HG03460 (cell line): ENCODE results near the gene SDK1.
"Not testable (repeated sequence)": the region's sequence is repeated elsewhere in the genome, so short reads cannot be mapped to it uniquely, and the experiment has no call there.

ENCODE experiments used
- ATAC-seq: cut with Tn5 transposase; IDR thresholded peaks from one replicate; pipeline ENCODE4 v1.9.1; 2021; ENCODE audit not compliant: unreplicated experiment

Gene SDK1

GRCh38 chr7:3899559-3899991, 598.5 kb downstream of the SDK1 start:
- no peak for ATAC-seq

GRCh38 chr7:3908153-3908552, 607.1 kb downstream of the SDK1 start:
- no peak for ATAC-seq

GRCh38 chr7:3909128-3909527, 608.1 kb downstream of the SDK1 start:
- no peak for ATAC-seq

GRCh38 chr7:3910054-3910453, 609.0 kb downstream of the SDK1 start:
- ATAC-seq = no peak

- no peak for ATAC-seq
These were observed 610.6 kb downstream of the SDK1 start for GRCh38 chr7:3911685-3912084.

- no peak for ATAC-seq
These were observed 611.2 kb downstream of the SDK1 start for GRCh38 chr7:3912291-3912690.

GRCh38 chr7:3914051-3914775, 613.2 kb downstream of the SDK1 start:
- ATAC-seq = no peak

- ATAC-seq = no peak
These were observed 614.4 kb downstream of the SDK1 start for GRCh38 chr7:3915337-3915878.

GRCh38 chr7:3916146-3916545, 615.1 kb downstream of the SDK1 start:
- ATAC-seq = no peak

- ATAC-seq = no peak
These were observed 616.4 kb downstream of the SDK1 start for GRCh38 chr7:3917436-3917835.

GRCh38 chr7:3918576-3918975, 617.5 kb downstream of the SDK1 start:
- no peak for ATAC-seq

- no peak for ATAC-seq
These were observed 621.2 kb downstream of the SDK1 start for GRCh38 chr7:3922175-3922635.

- ATAC-seq = no peak
These were observed 622.4 kb downstream of the SDK1 start for GRCh38 chr7:3923307-3923918.

- no peak for ATAC-seq
These were observed 623.2 kb downstream of the SDK1 start for GRCh38 chr7:3924277-3924676.

GRCh38 chr7:3927446-3928110, 626.5 kb downstream of the SDK1 start:
- no peak for ATAC-seq

GRCh38 chr7:3928727-3929515, 627.9 kb downstream of the SDK1 start:
- ATAC-seq = no peak

- no peak for ATAC-seq
These were observed 630.8 kb downstream of the SDK1 start for GRCh38 chr7:3931843-3932242.

- ATAC-seq = no peak
These were observed 636.1 kb downstream of the SDK1 start for GRCh38 chr7:3937146-3937545.

- no peak for ATAC-seq
These were observed 636.6 kb downstream of the SDK1 start for GRCh38 chr7:3937605-3938004.

- not testable (repeated sequence) for ATAC-seq
These were observed 640.7 kb downstream of the SDK1 start for GRCh38 chr7:3941706-3942105.

GRCh38 chr7:3942276-3942675, 641.2 kb downstream of the SDK1 start:
- no peak for ATAC-seq
